K562 (cell line): Measurements from ENCODE around the gene KCNQ5. TPM values are rescaled to one million over a fixed set of nuclear protein-coding genes. Genes with fewer than 3 reads are reported as not detected.

Experiments
- ATAC-seq: fragments of 200-7000 bp; cut with Tn5 transposase; 3 replicates; pipeline ENCODE4 v1.9.1; 2020; ENCODE audit warnings: moderate library complexity
- BruUV-seq: library from RNA; stranded (reverse); fragments of 400-500 nt; replicated peaks from 2 replicates; lab custom pipeline; 2021; lab: Mats Ljungman, UMichigan
- CTCF ChIA-PET: fragments of 300-600 bp; formaldehyde crosslinking; extraction: SDS; loops from one replicate; lab custom pipeline; 2021; ENCODE audit warnings: low intra/inter-chr PET ratio; lab: Yijun Ruan, JAX
- POLR2A ChIA-PET: fragments of 300-600, 350-650 bp; sonication (Branson Sonifier 250); formaldehyde crosslinking; extraction: SDS; loops from one replicate; lab custom pipeline; 2021; ENCODE audit warnings: antibody characterized with exemption, inconsistent platforms; lab: Yijun Ruan, JAX
- DNase-seq, 4 experiments: peaks; one replicate each; pipeline versions ENCODE4 v3.0.0 to v3.0.0-alpha.2; 2011 to 2018; ENCODE audit warnings: low spot score in 3 of 4, mixed read lengths in 3 of 4; ENCODE audit errors: extremely low read depth in 1 of 4
- FAIRE-seq: peaks from 2 replicates; lab custom pipeline; 2011; peaks lifted over from hg19 to GRCh38; lab: Jason Lieb, UNC
- H2AFZ ChIP-seq: 2 replicates; pipeline ENCODE4 v1.6.0; 2011; ENCODE audit warnings: low read depth, low read length, control low read depth, inconsistent platforms
- H3K27ac ChIP-seq: fragments of 200-600 bp; 3 replicates; pipeline ENCODE4 v1.8.0; 2011; ENCODE audit warnings: low read depth, mild to moderate bottlenecking, control low read depth, inconsistent platforms, low read length, moderate library complexity, mixed read lengths; ENCODE audit errors: extremely low read depth
- H3K27me3 ChIP-seq, 2 experiments: fragments of 300-600 bp in 1 of 2; 2 replicates in 1 of 2; 3 replicates in 1 of 2; pipeline versions ENCODE4 v1.6.0 to v1.8.0; 2011; ENCODE audit warnings: inconsistent platforms in 2 of 2, low read length in 2 of 2, mild to moderate bottlenecking in 1 of 2, mixed read lengths in 1 of 2, moderate library complexity in 1 of 2; ENCODE audit not compliant: control insufficient read depth in 2 of 2, insufficient read depth in 2 of 2
- H3K36me3 ChIP-seq: fragments of 300-600 bp; 3 replicates; pipeline ENCODE4 v1.8.0; 2011; ENCODE audit warnings: mild to moderate bottlenecking, low read length, inconsistent platforms; ENCODE audit not compliant: control insufficient read depth, insufficient read depth
- H3K4me1 ChIP-seq, 2 experiments: fragments of 200-600 bp in 1 of 2; replicated peaks in 1 of 2; 2 replicates in 1 of 2; 3 replicates in 1 of 2; pipeline versions ENCODE4 v1.5.1 to v1.8.0; 2011; ENCODE audit warnings: inconsistent platforms in 2 of 2, low read length in 2 of 2, mild to moderate bottlenecking in 1 of 2, mixed read lengths in 1 of 2, moderate library complexity in 1 of 2; ENCODE audit not compliant: control insufficient read depth in 2 of 2, insufficient read depth in 2 of 2
- H3K4me2 ChIP-seq: 2 replicates; pipeline ENCODE4 v1.6.1; 2011; ENCODE audit warnings: low read length, control low read depth, inconsistent platforms, mixed read lengths; ENCODE audit not compliant: insufficient read depth
- H3K4me3 ChIP-seq: fragments of 200-600 bp; sonication (generic), shearing (Covaris generic); 2 replicates; pipeline ENCODE4 v1.5.1; 2016; ENCODE audit warnings: control low read depth, inconsistent platforms
- H3K79me2 ChIP-seq: fragments of 200-600 bp; 3 replicates; pipeline ENCODE4 v1.8.0; 2011; ENCODE audit warnings: low read length, inconsistent platforms; ENCODE audit not compliant: control insufficient read depth, insufficient read depth
- H3K9ac ChIP-seq, 2 experiments: 2 replicates each; pipeline versions ENCODE4 v1.6.0 to v1.6.1; 2011; ENCODE audit warnings: low read depth in 2 of 2, low read length in 2 of 2, control low read depth in 1 of 2, inconsistent platforms in 1 of 2, mild to moderate bottlenecking in 1 of 2, mixed read lengths in 1 of 2; ENCODE audit not compliant: insufficient read depth in 1 of 2
- H3K9me1 ChIP-seq: one replicate; pipeline ENCODE4 v1.6.0; 2011; ENCODE audit warnings: inconsistent platforms, mild to moderate bottlenecking, low read length, moderate library complexity; ENCODE audit not compliant: control insufficient read depth, insufficient read depth
- H3K9me3 ChIP-seq: replicated peaks from 2 replicates; pipeline ENCODE4 v1.5.1; 2011; ENCODE audit warnings: low read depth, low read length, inconsistent platforms; ENCODE audit not compliant: control insufficient read depth, insufficient read depth
- H4K20me1 ChIP-seq: replicated peaks from 2 replicates; pipeline ENCODE4 v1.6.1; 2011; ENCODE audit warnings: low read length, inconsistent platforms, mixed read lengths; ENCODE audit not compliant: control insufficient read depth, insufficient read depth
- MCM5 ChIP-seq: fragments of 450-650 bp; IDR thresholded peaks from 2 replicates; pipeline ENCODE4 v1.6.1; 2016; ENCODE audit warnings: low read depth
- TAF7 ChIP-seq: fragments of 450-650 bp; IDR thresholded peaks from 2 replicates; pipeline ENCODE4 v1.6.1; 2016; ENCODE audit warnings: missing genetic modification characterization, missing compliant biosample characterization
- ZBTB11 ChIP-seq, 3 experiments: fragments of 200-800 bp in 1 of 3; fragments of 250-450 bp in 1 of 3; fragments of 450-650 bp in 1 of 3; sonication (Bioruptor Pico) in 1 of 3; sonication (Bioruptor generic) in 1 of 3; formaldehyde crosslinking in 1 of 3; IDR thresholded peaks; 2 replicates each; pipeline versions ENCODE4 v1.6.1 to v1.8.0; 2016 to 2022; ENCODE audit warnings: mild to moderate bottlenecking in 2 of 3, missing genetic modification characterization in 2 of 3, missing compliant biosample characterization in 1 of 3, moderate library complexity in 1 of 3
- ZNF134 ChIP-seq: fragments of 250-450 bp; sonication (Bioruptor Pico); conservative IDR thresholded peaks from 2 replicates; pipeline ENCODE4 v1.4.0; 2020
- ZNF263 ChIP-seq: sonication (generic); formaldehyde crosslinking; IDR thresholded peaks from 2 replicates; pipeline ENCODE4 v1.8.0; 2022; ENCODE audit warnings: mild to moderate bottlenecking, missing genetic modification reagents, borderline replicate concordance
- WGBS: fragments of 100-300 bp; shearing (Covaris generic); methylation state at CpG from one replicate; pipeline ENCODE4 v1.1.6; 2016; ENCODE audit warnings: low coverage, mixed read lengths; ENCODE audit not compliant: insufficient coverage; ENCODE audit errors: missing lambda C conversion rate; 5-methylcytosine and 5-hydroxymethylcytosine counted together
- in situ Hi-C: fragments of 300-500 bp; cut with MboI; formaldehyde crosslinking; loops from 4 replicates; pipeline ENCODE4 v1.15.0; 2018; ENCODE audit warnings: inconsistent platforms, mixed read lengths
- intact Hi-C: fragments of 100-400 bp; cut with micrococcal nuclease; formaldehyde crosslinking; loops from 2 replicates; pipeline ENCODE4 v1.14.2; 2022
- polyA plus RNA-seq, 8 experiments: library from polyadenylated mRNA; depleted of rRNA in 4 of 8; stranded (reverse) in 5 of 8; unstranded in 3 of 8; fragments of >200 nt; fragmentation: Nextera tagmentation in 2 of 8; fragmentation: Illumina TruSeq in 1 of 8; extraction: Ambion mirVana in 2 of 8; extraction: Trizol in 1 of 8; gene quantifications; 2 replicates each; pipeline versions ENCODE4 v1.2.1 to v1.2.3, GENCODE V29; 2011 to 2014; ENCODE audit warnings: inconsistent platforms in 1 of 8, missing spikeins in 1 of 8
- total RNA-seq, 7 experiments: library from RNA; depleted of rRNA in 6 of 7; stranded (reverse); fragments of >200 nt in 6 of 7; fragmentation: Illumina TruSeq in 2 of 7; extraction: Trizol in 2 of 7; gene quantifications; 2 replicates each; pipeline versions ENCODE4 v1.2.1 to v1.2.3, GENCODE V29; 2011 to 2021; ENCODE audit warnings: low replicate concordance in 1 of 7

Gene KCNQ5
- total and polyA plus RNA-seq, 9 of the 15 experiments (the other 6 are each of a cell fraction or from before 2014, with no cell fraction given), result 0.31 to 5.9 (median 2.6) TPM

- Histone ChIP-seq H3K79me2 (no peaks in the 10 kb centered on the region), H3K4me1 (no peaks in the 10 kb centered on the region), H3K9me1 (no peaks in the 10 kb centered on the region), H3K4me3 (no peak overlapping the region), H3K27ac (no peak overlapping the region), H4K20me1 (no peaks in the 10 kb centered on the region), H2AFZ (no peak overlapping the region), H3K4me2 (no peak overlapping the region), H3K27me3 (no peaks in the 10 kb centered on the region), H3K9ac (no peak overlapping the region), H3K36me3 (no peaks in the 10 kb centered on the region), H3K9me3 (no peaks in the 10 kb centered on the region)
- ATAC-seq (no peak), FAIRE-seq (no peak), DNase-seq (no peak)
- intact Hi-C loops (no loop called here), in situ Hi-C loops (no loop called here)
- no peak for TF ChIP-seq ZNF134 (CRISPR knock-in tag)
- no peak for TF ChIP-seq ZNF263
- no peak for TF ChIP-seq ZBTB11 (CRISPR knock-in tag; IDR thresholded peaks at IDR 0.05)
- TF ChIP-seq TAF7, result no peak
- TF ChIP-seq MCM5, result no peak
- ChIA-PET POLR2A (no interaction called here), CTCF (no interaction called here)
- no TSS peak for BruUV-seq
- WGBS, result 19% methylated on average over 5 of the region's 5 CpGs
These were observed 429.3 kb downstream of the KCNQ5 start for GRCh38 chr6:73051147-73051546.
